Keratinocyte (primary cell): ENCODE measurements around the gene LEMD1. TPM values are rescaled to one million over a fixed set of nuclear protein-coding genes. Genes with fewer than 3 reads are reported as not detected.

Experiments used
- DNase-seq: peaks from one replicate; pipeline ENCODE4 v3.0.0-alpha.2; 2011; ENCODE audit warnings: low read depth, missing footprints, low spot score
- FAIRE-seq: peaks from 2 replicates; lab custom pipeline; 2011; peaks lifted over from hg19 to GRCh38; lab: Jason Lieb, UNC
- H2AFZ ChIP-seq: 2 replicates; pipeline ENCODE4 v1.6.0; 2012; ENCODE audit warnings: low read length, control low read depth, inconsistent platforms; ENCODE audit not compliant: control insufficient read depth
- H3K27ac ChIP-seq: 2 replicates; pipeline ENCODE4 v1.5.1; 2011; ENCODE audit warnings: low read length; ENCODE audit not compliant: control insufficient read depth, insufficient read depth
- H3K27me3 ChIP-seq: 3 replicates; pipeline ENCODE4 v1.6.0; 2011; ENCODE audit warnings: low read length; ENCODE audit not compliant: control insufficient read depth, insufficient read depth; ENCODE audit errors: extremely low read depth
- H3K36me3 ChIP-seq, 2 experiments: 2 replicates in 1 of 2; 3 replicates in 1 of 2; pipeline ENCODE4 v1.5.1; 2011; ENCODE audit warnings: low read length in 2 of 2, mild to moderate bottlenecking in 1 of 2; ENCODE audit not compliant: control insufficient read depth in 2 of 2, insufficient read depth in 2 of 2; ENCODE audit errors: extremely low read depth in 1 of 2
- H3K4me1 ChIP-seq: 3 replicates; pipeline ENCODE4 v1.5.1; 2011; ENCODE audit warnings: low read length; ENCODE audit not compliant: control insufficient read depth, insufficient read depth; ENCODE audit errors: extremely low read depth
- H3K4me2 ChIP-seq: 3 replicates; pipeline ENCODE4 v1.6.0; 2011; ENCODE audit warnings: low read depth, low read length; ENCODE audit not compliant: control insufficient read depth, insufficient read depth; ENCODE audit errors: extremely low read depth
- H3K4me3 ChIP-seq, 3 experiments: fragments of 200-600 bp in 1 of 3; sonication (generic) in 1 of 3; 2 replicates in 2 of 3; 3 replicates in 1 of 3; pipeline ENCODE4 v1.5.1; 2011 to 2016; ENCODE audit warnings: low read length in 3 of 3, mild to moderate bottlenecking in 3 of 3, control low read depth in 2 of 3, inconsistent platforms in 1 of 3, low read depth in 1 of 3, mixed read lengths in 1 of 3, mixed run types in 1 of 3, moderate library complexity in 1 of 3; ENCODE audit not compliant: control insufficient read depth in 2 of 3, insufficient read depth in 2 of 3; ENCODE audit errors: extremely low read depth in 1 of 3
- H3K79me2 ChIP-seq: 2 replicates; pipeline ENCODE4 v1.6.0; 2012; ENCODE audit warnings: low read length; ENCODE audit not compliant: control insufficient read depth, insufficient read depth
- H3K9ac ChIP-seq: 3 replicates; pipeline ENCODE4 v1.6.0; 2011; ENCODE audit warnings: low read length; ENCODE audit not compliant: control insufficient read depth, insufficient read depth; ENCODE audit errors: extremely low read depth
- H3K9me1 ChIP-seq: 3 replicates; pipeline ENCODE4 v1.6.0; 2011; ENCODE audit warnings: low read length; ENCODE audit not compliant: control insufficient read depth, insufficient read depth; ENCODE audit errors: extremely low read depth
- H3K9me3 ChIP-seq: 2 replicates; pipeline ENCODE4 v1.5.1; 2012; ENCODE audit warnings: low read depth, low read length; ENCODE audit not compliant: control insufficient read depth
- H4K20me1 ChIP-seq: 3 replicates; pipeline ENCODE4 v1.6.0; 2011; ENCODE audit warnings: low read length; ENCODE audit not compliant: control insufficient read depth, insufficient read depth; ENCODE audit errors: extremely low read depth
- EZH2 ChIP-seq: IDR thresholded peaks from one replicate; pipeline ENCODE4 v1.6.1; 2012; ENCODE audit warnings: inconsistent platforms, mild to moderate bottlenecking, low read length, moderate library complexity
- dilution Hi-C: fragments of 300-500 bp; cut with MboI; formaldehyde crosslinking; loops from one replicate; pipeline ENCODE4 v1.7.0; 2020; ENCODE audit warnings: low sequenced_read_pairs; ENCODE audit not compliant: extremely low pct_ligation_motif_present
- polyA plus RNA-seq, 5 experiments: library from polyadenylated mRNA; depleted of rRNA in 3 of 5; stranded (reverse) in 3 of 5; stranded (forward) in 1 of 5; unstranded in 1 of 5; fragments of >200 nt; gene quantifications; 1 replicate in 1 of 5; 2 replicates in 3 of 5; 3 replicates in 1 of 5; pipeline versions ENCODE4 v1.2.1 to v1.2.3, GENCODE V29; 2011 to 2012; ENCODE audit warnings: missing spikeins in 2 of 5, low read depth in 1 of 5, low replicate concordance in 1 of 5
- TF ChIP-seq, protein P1 (sequence below), 3 experiments: IDR thresholded peaks in 1 of 3; conservative IDR thresholded peaks in 1 of 3; optimal IDR thresholded peaks in 1 of 3; 2 replicates in 2 of 3; 3 replicates in 1 of 3; pipeline versions ENCODE3 to v1.5.1; 2011; ENCODE audit warnings: low read length in 3 of 3, mild to moderate bottlenecking in 3 of 3, moderate library complexity in 2 of 3, control low read depth in 1 of 3, inconsistent platforms in 1 of 3; ENCODE audit not compliant: insufficient read depth in 2 of 3; ENCODE audit errors: extremely low read depth in 1 of 3

Gene LEMD1
- polyA plus RNA-seq, 1 donor (not counting 4 experiments of a cell fraction or from before 2014, with no cell fraction given), result 1.9 TPM

DNA sequence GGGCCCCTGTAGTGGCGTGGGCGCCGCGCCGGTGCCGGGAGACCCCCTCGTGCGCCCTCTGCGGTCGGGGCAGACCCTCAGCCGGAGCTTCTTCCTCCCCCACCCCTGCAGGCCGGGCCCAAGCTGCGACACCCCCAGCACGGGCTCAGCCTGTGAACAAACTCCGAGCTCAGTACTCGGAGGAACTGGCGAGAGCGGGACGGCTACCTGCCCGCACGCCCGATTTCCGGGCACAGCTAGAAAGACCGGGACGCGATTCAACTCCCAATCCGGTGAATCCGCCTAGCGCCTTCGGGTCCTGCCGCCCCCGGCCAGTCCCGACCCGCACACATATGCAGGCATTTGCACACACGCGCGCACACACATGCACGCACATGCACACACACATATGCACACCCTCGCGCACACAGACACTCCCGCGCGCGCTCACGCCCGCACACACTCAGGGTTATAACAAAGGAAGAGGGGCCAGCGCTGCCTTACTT, 34.6 kb upstream of the LEMD1 start:
- Histone ChIP-seq H3K27ac (no peak overlapping the region), H3K9me3 (no peaks in the 10 kb centered on the region), H4K20me1 (no peaks in the 10 kb centered on the region), H3K9me1 (no peaks in the 10 kb centered on the region), H3K4me2 (peak overlapping the region; percentile 85), H3K4me3 (peak overlapping the region; percentile 21 to 60 (median 43)), H3K4me1 (peaks cover 23% of the 10 kb centered on the region), H3K27me3 (peaks cover 51% of the 10 kb centered on the region), H3K9ac (no peak overlapping the region), H3K36me3 (no peaks in the 10 kb centered on the region), H3K79me2 (no peaks in the 10 kb centered on the region), H2AFZ (no peak overlapping the region)
- DNase-seq, result no peak
- dilution Hi-C loops, result no loop called here
- TF ChIP-seq EZH2, result peak; percentile 88
- TF ChIP-seq, protein P1, sequence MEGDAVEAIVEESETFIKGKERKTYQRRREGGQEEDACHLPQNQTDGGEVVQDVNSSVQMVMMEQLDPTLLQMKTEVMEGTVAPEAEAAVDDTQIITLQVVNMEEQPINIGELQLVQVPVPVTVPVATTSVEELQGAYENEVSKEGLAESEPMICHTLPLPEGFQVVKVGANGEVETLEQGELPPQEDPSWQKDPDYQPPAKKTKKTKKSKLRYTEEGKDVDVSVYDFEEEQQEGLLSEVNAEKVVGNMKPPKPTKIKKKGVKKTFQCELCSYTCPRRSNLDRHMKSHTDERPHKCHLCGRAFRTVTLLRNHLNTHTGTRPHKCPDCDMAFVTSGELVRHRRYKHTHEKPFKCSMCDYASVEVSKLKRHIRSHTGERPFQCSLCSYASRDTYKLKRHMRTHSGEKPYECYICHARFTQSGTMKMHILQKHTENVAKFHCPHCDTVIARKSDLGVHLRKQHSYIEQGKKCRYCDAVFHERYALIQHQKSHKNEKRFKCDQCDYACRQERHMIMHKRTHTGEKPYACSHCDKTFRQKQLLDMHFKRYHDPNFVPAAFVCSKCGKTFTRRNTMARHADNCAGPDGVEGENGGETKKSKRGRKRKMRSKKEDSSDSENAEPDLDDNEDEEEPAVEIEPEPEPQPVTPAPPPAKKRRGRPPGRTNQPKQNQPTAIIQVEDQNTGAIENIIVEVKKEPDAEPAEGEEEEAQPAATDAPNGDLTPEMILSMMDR (optimal IDR thresholded peaks at IDR 0.05 in 1 of 3, IDR thresholded peaks at IDR 0.05 in 1 of 3, conservative IDR thresholded peaks at IDR 0.05 in 1 of 3; ENCODE audit: extremely low read depth in 1 of 3, insufficient read depth in 2 of 3, low read length in 3 of 3), result no peak
- no peak for FAIRE-seq

DNA sequence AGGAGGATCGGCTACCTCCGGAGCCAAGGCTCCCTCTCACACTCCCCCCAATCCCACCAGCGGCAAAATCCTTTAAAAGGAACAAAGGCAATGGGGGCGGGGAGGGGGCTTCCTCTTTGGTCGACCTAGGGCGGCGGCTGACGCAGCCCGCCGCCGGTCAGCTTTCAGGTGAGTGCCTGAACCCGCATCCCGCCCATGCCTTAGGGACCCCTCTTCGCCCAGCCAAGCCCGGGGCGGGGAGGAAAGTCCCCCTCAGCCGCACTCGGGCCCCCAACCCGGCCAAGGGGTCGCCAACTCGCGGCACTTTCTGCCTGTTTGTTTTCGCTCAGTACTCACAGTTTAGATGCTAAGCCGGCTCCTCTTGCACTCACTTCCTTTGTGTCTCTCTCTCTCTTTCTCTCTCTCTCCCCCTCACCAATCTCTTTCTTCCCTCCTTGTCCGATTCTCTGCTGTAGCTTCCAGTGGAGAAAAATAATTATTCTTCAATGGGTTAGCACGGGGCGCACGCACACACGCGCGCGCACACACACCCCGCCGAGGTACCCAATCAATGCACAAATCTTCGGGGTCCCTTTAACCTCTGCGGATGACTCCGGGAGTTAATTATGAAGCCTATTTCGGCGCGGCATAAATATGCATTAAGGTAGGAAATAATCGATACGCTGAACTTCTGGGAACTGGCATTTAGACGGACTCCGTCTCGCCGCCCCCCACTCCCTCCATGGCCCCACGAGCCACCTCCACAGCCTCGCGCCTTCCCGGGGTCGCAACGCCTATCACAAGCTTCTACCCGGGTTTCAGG, 33.9 kb upstream of the LEMD1 start, which contains the start of gene BLACAT1:
TSS of gene BLACAT1 (minus strand) at position 465 of the 802 bp plus-strand sequence.
- Histone ChIP-seq H3K9me3 (no peaks in the 10 kb centered on the region), H3K27ac (no peak within 1 kb of the TSS), H3K4me1 (peaks cover 30% of the 10 kb centered on the region), H3K4me3 (peak within 1 kb of the TSS; percentile 21 to 60 (median 43)), H3K36me3 (no peaks in the 10 kb centered on the region), H3K9ac (no peak within 1 kb of the TSS), H3K79me2 (no peaks in the 10 kb centered on the region), H3K4me2 (peak within 1 kb of the TSS; percentile 85), H4K20me1 (no peaks in the 10 kb centered on the region), H2AFZ (no peak within 1 kb of the TSS), H3K9me1 (no peaks in the 10 kb centered on the region), H3K27me3 (peaks cover 48% of the 10 kb centered on the region)
- TF ChIP-seq, protein P1 (optimal IDR thresholded peaks at IDR 0.05 in 1 of 3, IDR thresholded peaks at IDR 0.05 in 1 of 3, conservative IDR thresholded peaks at IDR 0.05 in 1 of 3; ENCODE audit: extremely low read depth in 1 of 3, insufficient read depth in 2 of 3, low read length in 3 of 3), result no peak
- TF ChIP-seq EZH2, result peak; percentile 82
- DNase-seq (no peak), FAIRE-seq (no peak)
- dilution Hi-C loops, result no loop called here
